GM12872 (cell line): ENCODE results near the gene B4GALT5.

Experiments
- TF ChIP-seq, protein P1 (sequence below): IDR thresholded peaks from 3 replicates; pipeline ENCODE4 v1.5.1; 2011; ENCODE audit warnings: low read depth, mild to moderate bottlenecking, low read length, moderate library complexity; ENCODE audit not compliant: insufficient read depth

B4GALT5 gene

DNA sequence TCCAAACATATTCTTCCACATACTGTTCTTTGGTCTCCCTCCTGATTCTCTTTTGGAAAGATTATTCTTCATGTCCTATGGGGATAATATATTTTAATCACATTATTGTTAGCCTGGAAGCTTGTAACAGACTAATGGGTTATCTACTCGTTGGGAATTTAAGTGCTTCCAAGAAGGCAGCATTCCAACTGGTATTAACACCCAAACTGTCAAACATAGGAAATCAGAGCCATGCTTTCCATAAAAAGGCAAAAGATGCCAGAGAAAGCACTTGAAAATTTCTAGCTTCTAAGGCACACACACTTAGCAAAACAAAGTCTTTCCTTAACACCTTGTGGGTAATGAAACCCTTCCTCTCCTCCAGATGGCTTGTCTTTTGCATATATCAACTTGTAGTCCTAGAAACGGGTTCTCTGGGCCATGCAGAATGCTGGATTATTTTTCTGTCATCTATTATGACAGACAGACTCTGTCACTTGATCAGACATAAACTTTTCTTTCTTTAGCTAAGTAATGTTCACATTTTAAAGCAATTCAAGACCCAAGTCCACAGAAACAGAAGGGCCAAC lies 41.5 kb downstream of the B4GALT5 start:
- TF ChIP-seq, protein P1, sequence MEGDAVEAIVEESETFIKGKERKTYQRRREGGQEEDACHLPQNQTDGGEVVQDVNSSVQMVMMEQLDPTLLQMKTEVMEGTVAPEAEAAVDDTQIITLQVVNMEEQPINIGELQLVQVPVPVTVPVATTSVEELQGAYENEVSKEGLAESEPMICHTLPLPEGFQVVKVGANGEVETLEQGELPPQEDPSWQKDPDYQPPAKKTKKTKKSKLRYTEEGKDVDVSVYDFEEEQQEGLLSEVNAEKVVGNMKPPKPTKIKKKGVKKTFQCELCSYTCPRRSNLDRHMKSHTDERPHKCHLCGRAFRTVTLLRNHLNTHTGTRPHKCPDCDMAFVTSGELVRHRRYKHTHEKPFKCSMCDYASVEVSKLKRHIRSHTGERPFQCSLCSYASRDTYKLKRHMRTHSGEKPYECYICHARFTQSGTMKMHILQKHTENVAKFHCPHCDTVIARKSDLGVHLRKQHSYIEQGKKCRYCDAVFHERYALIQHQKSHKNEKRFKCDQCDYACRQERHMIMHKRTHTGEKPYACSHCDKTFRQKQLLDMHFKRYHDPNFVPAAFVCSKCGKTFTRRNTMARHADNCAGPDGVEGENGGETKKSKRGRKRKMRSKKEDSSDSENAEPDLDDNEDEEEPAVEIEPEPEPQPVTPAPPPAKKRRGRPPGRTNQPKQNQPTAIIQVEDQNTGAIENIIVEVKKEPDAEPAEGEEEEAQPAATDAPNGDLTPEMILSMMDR, result no peak

DNA sequence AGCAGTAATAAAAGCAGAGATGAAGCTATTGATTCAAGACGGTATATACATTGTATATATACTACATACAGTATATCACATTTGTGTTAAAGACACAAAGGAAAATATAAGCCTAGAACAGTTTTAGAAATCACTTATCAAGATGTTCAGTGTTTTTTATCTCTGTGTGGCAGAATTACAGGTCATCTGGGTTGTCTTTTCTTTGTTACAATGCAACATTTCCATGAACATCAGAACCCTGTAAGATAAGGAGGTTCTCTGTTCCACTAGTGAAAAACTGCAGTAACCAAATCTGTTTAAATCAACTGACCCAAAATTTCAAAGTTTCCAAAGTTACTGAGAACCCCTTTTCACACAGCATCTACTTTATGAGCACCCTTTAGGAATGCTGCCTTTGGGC lies 42.2 kb downstream of the B4GALT5 start:
- TF ChIP-seq, protein P1, result no peak

DNA sequence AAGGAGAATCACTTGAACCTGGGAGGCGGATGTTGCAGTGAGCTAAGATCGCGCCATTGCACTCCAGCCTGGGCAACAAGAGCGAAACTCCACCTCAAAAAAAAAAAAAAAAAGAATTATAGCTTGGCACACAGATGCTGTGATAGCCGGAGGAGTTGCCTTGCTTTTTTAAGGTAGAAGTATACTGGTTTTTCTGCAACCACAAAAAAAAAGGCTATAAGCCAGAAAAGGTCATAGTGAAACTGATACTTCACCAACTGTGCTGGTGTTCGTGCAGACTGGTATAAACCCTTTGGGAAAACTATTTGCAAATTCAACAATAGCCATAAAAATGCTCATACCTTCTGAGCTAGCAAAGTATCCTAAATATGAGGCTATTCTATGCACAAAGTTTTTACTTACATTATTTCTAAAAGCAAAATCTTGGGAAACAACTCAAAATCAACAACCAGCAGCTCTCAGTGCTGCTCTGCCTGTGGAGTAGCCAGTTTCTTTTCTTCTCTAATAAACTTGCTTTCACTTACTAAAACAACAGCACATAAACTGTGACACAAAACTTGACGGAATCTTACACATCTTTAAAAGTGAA lies 44.0 kb downstream of the B4GALT5 start:
- TF ChIP-seq, protein P1, result no peak

DNA sequence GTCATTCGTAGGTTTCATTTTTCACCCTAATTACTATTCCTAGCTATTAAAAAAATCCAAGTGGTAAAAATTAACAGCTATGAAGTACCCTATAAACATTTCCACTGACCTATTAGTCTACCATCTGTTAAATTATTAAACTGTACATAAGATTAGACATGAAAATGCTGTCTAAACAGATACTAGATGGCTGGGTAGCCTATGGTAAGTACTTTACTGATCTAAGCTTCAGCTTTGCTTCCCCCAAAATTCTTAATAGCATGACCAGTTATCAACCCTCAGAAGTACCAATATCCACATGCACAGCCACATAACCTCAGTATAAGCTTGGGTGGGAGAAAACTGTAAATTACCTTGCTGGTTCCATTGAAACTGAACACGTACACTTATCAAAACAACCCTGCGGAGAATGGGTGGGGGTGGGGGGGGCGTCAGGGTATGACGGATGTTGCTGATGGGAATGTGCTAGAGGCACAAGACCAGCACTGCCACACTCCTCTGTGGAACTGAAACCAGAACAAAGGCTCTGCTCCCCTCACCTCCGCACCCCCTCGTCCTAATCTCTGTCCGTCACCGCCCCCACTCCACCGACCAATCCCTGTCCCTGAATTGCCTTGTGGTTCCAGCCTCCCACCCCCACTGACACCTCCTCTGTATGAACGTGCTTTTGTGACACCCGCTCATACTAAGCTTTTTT lies 45.3 kb downstream of the B4GALT5 start:
- TF ChIP-seq, protein P1, result no peak

DNA sequence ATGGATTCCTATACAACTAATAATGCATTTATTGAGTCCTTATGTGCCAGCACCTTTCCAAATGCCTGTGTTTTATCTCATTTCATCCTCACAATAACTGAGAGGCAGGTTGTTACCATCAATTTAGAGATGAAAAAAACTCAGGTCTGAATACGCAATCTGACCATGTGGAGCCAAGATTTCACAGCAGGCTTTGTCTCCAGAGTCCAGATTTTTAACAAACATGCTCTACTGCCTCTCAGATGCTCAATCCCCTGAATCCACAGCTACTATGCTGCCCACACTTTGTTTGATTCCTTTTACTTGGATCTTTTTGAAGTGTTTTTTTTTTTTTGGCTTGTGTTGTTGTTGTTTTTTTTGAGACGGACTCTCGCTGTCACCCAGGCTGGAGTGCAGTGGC lies 46.8 kb downstream of the B4GALT5 start:
- TF ChIP-seq, protein P1, result no peak

DNA sequence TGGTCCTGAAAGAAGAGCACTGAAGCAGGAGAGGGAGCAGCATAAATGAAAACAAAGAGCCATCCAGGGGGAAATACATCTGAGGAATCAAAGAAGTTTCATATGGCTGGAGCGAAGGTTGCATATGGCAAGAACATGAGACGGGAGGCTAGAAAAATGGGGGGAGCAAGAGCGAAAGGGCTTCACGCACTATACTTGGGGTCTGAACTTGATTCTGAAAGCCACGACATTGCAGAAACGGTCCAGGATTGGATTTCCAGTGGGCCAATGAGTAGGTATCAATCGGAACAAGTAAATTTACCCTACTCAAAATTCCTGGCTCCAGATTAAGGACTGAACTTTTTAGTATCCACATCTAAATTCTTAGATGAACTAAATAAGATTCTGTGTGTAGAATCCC lies 47.9 kb downstream of the B4GALT5 start:
- TF ChIP-seq, protein P1, result no peak

DNA sequence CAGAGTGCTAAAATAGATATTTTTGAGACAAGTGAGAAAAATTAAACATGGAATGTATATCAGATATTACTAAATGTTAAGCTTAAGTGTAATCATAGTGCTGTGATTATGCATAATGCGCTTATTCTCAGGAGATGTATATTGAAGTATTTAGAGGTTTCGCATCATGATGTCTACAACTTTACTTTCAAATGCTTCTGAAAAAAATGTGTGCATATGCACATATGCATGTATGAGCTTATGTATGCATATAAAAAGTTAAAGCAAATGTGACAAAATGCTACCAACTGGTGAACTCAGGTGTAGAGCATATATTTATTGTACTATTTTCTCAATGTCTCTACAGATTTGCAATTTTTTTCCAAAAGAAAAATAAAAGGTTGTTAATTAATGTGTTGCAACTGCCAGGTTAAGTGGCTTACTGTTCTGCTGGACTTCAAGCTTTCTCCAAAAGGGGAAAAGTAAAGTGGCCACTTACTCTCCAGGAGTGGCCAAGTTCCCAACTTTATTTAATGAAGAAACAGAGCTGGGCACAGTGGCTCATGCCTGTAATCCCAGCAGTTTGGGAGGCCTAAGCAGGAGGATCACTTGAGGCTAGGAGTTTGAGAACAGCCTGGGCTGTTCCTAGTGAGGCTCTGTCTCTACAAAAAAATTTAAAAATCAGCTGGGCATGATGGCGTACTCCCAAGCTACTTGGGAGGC lies 48.9 kb downstream of the B4GALT5 start:
- TF ChIP-seq, protein P1, result no peak
